Esophagus muscularis mucosa (tissue), 4 donors: ENCODE results near the gene DYNLL1.

ENCODE experiments used
- EP300 ChIP-seq: sonication (generic); formaldehyde crosslinking; IDR thresholded peaks from one replicate; pipeline ENCODE4 v1.6.1; 2017; ENCODE audit warnings: antibody characterized with exemption
- POLR2A ChIP-seq: fragments of 450-650 bp; IDR thresholded peaks from one replicate; pipeline ENCODE4 v1.6.1; 2017; ENCODE audit warnings: antibody characterized with exemption, moderate library complexity, mild to moderate bottlenecking, low read depth
- POLR2AphosphoS5 ChIP-seq, 2 donors: sonication (generic); formaldehyde crosslinking; IDR thresholded peaks; one replicate each; pipeline ENCODE4 v1.6.1; 2017; ENCODE audit warnings: antibody characterized with exemption in 2 of 2
- TF ChIP-seq, protein P1 (sequence below), 3 experiments: fragments of 200-600 bp in 2 of 3; fragments of 450-650 bp in 1 of 3; sonication (generic) in 2 of 3; IDR thresholded peaks; one replicate each; pipeline ENCODE4 v1.5.1; 2017 to 2019; ENCODE audit warnings: antibody characterized with exemption in 3 of 3, mild to moderate bottlenecking in 2 of 3, moderate library complexity in 1 of 3

DNA sequence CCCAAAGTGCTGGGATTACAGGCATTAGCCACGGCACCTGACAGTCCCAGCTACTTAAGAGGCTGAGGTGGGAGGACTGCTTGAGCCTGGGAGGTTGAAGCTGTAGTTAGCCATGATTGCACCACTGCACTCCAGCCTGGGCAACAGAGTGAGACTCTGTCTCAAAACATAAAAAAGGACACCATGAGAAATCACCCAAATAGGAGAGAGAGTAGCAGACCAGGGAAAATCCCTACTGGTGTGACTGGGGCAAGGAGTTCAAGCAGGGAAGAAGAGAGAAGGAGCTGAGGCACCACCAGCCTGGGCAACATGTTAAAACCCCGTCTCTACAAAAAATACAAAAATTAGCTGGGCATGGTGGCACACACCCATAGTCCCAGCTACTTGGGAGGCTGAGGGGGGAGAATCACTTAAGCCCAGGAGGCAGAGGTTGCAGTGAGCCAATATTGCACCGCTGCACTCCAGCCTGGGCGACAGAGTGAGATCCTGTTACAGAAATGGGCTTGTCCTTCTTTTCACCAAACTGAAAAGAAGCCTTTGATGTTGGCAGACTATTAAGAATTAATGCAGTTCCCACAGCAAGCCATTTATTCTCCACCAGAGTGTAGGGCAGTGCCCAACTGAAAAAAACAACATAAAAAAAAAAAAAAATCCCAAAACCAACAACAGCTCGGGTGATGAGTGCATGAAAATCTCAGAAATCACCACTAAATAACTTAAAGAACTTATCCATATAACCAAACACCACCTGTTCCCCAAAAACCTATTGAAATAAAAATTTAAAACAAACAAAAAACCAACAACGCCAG is 21.9 kb upstream of the DYNLL1 start:
- TF ChIP-seq, protein P1, sequence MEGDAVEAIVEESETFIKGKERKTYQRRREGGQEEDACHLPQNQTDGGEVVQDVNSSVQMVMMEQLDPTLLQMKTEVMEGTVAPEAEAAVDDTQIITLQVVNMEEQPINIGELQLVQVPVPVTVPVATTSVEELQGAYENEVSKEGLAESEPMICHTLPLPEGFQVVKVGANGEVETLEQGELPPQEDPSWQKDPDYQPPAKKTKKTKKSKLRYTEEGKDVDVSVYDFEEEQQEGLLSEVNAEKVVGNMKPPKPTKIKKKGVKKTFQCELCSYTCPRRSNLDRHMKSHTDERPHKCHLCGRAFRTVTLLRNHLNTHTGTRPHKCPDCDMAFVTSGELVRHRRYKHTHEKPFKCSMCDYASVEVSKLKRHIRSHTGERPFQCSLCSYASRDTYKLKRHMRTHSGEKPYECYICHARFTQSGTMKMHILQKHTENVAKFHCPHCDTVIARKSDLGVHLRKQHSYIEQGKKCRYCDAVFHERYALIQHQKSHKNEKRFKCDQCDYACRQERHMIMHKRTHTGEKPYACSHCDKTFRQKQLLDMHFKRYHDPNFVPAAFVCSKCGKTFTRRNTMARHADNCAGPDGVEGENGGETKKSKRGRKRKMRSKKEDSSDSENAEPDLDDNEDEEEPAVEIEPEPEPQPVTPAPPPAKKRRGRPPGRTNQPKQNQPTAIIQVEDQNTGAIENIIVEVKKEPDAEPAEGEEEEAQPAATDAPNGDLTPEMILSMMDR (IDR thresholded peaks at IDR 0.05) = no peak
- no peak for TF ChIP-seq EP300
- TF ChIP-seq POLR2A = no peak
- no peak for TF ChIP-seq POLR2AphosphoS5 (IDR thresholded peaks at IDR 0.05)
